Fibroblast of villous mesenchyme (primary cell): ENCODE results near the gene BCHE. TPM values are rescaled to one million over a fixed set of nuclear protein-coding genes. Genes with fewer than 3 reads are reported as not detected.

Source experiments
- DNase-seq: peaks from one replicate; pipeline ENCODE4 v3.0.0-alpha.2; 2010; ENCODE audit warnings: low read depth
- H3K4me3 ChIP-seq: 2 replicates; pipeline ENCODE4 v1.5.1; 2011; ENCODE audit warnings: low read depth, mild to moderate bottlenecking, low read length
- total RNA-seq: library from RNA; depleted of rRNA; stranded (reverse); fragments of >200 nt; gene quantifications from 2 replicates; pipeline ENCODE4 v1.2.3, GENCODE V29; 2012
- TF ChIP-seq, protein P1 (sequence below): IDR thresholded peaks from 2 replicates; pipeline ENCODE4 v1.5.1; 2012; ENCODE audit warnings: low read depth, mild to moderate bottlenecking, low read length; ENCODE audit not compliant: insufficient read depth

The BCHE gene
- total RNA-seq, 1 donor: 2.6 TPM

DNA sequence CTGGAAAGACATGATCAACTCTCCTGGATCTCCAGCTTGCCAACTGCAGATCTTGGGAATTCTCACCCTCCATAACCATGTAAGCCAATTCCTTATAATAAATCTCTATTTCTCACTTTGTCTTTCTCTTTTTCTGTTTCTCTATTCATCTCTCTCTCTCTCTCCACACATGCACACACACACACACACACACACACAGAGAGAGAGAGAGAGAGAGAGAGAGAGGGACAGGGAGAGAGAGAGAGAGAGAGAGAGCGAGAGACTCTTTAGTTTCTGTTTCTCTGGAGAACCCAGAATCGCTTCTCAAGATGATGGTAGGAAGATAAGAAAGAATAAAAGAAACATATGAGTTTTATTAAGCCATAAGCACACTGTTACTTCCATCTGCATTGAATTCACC is 111.9 kb downstream of the BCHE start:
- TF ChIP-seq, protein P1, sequence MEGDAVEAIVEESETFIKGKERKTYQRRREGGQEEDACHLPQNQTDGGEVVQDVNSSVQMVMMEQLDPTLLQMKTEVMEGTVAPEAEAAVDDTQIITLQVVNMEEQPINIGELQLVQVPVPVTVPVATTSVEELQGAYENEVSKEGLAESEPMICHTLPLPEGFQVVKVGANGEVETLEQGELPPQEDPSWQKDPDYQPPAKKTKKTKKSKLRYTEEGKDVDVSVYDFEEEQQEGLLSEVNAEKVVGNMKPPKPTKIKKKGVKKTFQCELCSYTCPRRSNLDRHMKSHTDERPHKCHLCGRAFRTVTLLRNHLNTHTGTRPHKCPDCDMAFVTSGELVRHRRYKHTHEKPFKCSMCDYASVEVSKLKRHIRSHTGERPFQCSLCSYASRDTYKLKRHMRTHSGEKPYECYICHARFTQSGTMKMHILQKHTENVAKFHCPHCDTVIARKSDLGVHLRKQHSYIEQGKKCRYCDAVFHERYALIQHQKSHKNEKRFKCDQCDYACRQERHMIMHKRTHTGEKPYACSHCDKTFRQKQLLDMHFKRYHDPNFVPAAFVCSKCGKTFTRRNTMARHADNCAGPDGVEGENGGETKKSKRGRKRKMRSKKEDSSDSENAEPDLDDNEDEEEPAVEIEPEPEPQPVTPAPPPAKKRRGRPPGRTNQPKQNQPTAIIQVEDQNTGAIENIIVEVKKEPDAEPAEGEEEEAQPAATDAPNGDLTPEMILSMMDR: no peak
- no peak overlapping the region for H3K4me3 ChIP-seq
- no peak for DNase-seq
